Activated CD8-positive, alpha-beta memory T cell treated with anti-CD3 and anti-CD28 coated beads for 24 hours (primary cell): ENCODE results near the gene SUSD5.
"Not testable (repeated sequence)": the region's sequence is repeated elsewhere in the genome, so short reads cannot be mapped to it uniquely, and the experiment has no call there.

Source experiments
- DNase-seq: peaks from one replicate; pipeline ENCODE4 v3.0.0-alpha.2; 2020

Gene SUSD5

GRCh38 chr3:33146791-33147445 is 71.7 kb downstream of the SUSD5 start:
- no peak for DNase-seq

GRCh38 chr3:33145901-33146580 is 72.6 kb downstream of the SUSD5 start:
- DNase-seq, result no peak

GRCh38 chr3:33145221-33145900 is 73.2 kb downstream of the SUSD5 start:
- DNase-seq, result no peak

- DNase-seq, result no peak
These were observed 74.2 kb downstream of the SUSD5 start for GRCh38 chr3:33144433-33144832.

- no peak for DNase-seq
These were observed 77.6 kb downstream of the SUSD5 start for GRCh38 chr3:33141006-33141405.

GRCh38 chr3:33139996-33140395 is 78.6 kb downstream of the SUSD5 start:
- DNase-seq, result no peak

- DNase-seq, result not testable (repeated sequence)
These were observed 79.5 kb downstream of the SUSD5 start for GRCh38 chr3:33139006-33139623.

- DNase-seq, result no peak
These were observed 80.9 kb downstream of the SUSD5 start for GRCh38 chr3:33137691-33138090.

GRCh38 chr3:33134026-33134625 is 84.5 kb downstream of the SUSD5 start:
- no peak for DNase-seq

- no peak for DNase-seq
These were observed 86.6 kb downstream of the SUSD5 start for GRCh38 chr3:33132019-33132360.

- DNase-seq, result no peak
These were observed 87.1 kb downstream of the SUSD5 start for GRCh38 chr3:33131331-33132018.

GRCh38 chr3:33130144-33130543 is 88.5 kb downstream of the SUSD5 start:
- no peak for DNase-seq

- no peak for DNase-seq
These were observed 89.9 kb downstream of the SUSD5 start for GRCh38 chr3:33128706-33129105.

- DNase-seq, result no peak
These were observed 92.8 kb downstream of the SUSD5 start for GRCh38 chr3:33125840-33126239.

- DNase-seq, result no peak
These were observed 94.0 kb downstream of the SUSD5 start for GRCh38 chr3:33124638-33125037.

GRCh38 chr3:33122991-33123390 is 95.6 kb downstream of the SUSD5 start:
- no peak for DNase-seq

GRCh38 chr3:33119891-33120290 is 98.7 kb downstream of the SUSD5 start:
- no peak for DNase-seq

- DNase-seq, result no peak
These were observed 101.1 kb downstream of the SUSD5 start for GRCh38 chr3:33117461-33117860.

- DNase-seq, result no peak
These were observed 103.4 kb downstream of the SUSD5 start for GRCh38 chr3:33115024-33115768.

GRCh38 chr3:33114622-33115023 is 104.0 kb downstream of the SUSD5 start:
- no peak for DNase-seq

GRCh38 chr3:33113772-33114621 is 104.6 kb downstream of the SUSD5 start, which contains the start of gene CRTAP:
TSS of gene CRTAP (plus strand) at chr3:33114014. CDS start at chr3:33114078, 64 bp downstream.
- DNase-seq, result peak; percentile 94
